MV-4-11 (cell line): Measurements from ENCODE around the gene PRDM10.

Experiments
- DNase-seq: peaks from one replicate; lab custom pipeline; 2025; lab: John Stamatoyannopoulos, UW

PRDM10 gene

DNA sequence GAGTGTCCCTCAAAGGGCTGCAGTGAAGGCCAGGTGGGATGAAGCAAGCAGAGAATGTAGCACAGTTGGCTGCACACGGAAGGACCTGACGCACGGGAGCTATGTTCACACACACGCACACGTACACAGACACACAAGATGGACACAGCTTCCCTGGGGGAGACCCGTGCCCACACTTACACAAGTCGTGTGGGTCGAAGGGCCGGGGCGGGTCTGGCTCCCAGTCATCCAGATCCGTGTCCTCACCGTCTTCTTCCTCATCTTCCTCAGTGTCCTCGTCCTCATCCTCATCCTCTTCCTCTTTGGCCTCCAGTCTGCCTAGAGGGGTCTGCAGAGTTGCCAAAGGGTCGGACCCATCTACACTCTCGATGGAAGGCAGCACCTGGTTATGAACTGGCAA, 55.7 kb downstream of the PRDM10 start:
- DNase-seq: no peak

DNA sequence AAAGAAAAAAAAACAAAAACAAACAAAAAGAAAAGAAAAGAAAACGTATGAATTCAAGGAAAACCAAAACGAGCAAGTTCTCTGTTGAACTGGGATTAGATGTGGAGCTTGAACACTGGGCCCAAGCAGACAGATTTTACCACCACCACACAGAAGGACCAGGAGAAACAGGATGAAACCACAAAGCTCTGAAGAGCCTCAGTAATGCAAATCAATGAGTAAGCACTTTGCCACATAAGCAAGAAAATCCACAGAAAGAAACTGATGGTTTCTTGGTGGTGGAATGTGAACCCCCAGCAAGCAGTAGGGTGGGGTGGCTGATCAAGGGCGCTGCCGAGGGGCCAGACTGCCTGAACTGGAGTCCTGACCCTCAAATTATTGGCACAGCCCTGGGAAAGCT, 56.4 kb downstream of the PRDM10 start:
- peak; percentile 43 for DNase-seq

- DNase-seq: no peak
Measured at GRCh38 chr11:129945373-129945772, 57.3 kb downstream of the PRDM10 start.

- DNase-seq: no peak
Measured at GRCh38 chr11:129944696-129945095, 57.9 kb downstream of the PRDM10 start.

DNA sequence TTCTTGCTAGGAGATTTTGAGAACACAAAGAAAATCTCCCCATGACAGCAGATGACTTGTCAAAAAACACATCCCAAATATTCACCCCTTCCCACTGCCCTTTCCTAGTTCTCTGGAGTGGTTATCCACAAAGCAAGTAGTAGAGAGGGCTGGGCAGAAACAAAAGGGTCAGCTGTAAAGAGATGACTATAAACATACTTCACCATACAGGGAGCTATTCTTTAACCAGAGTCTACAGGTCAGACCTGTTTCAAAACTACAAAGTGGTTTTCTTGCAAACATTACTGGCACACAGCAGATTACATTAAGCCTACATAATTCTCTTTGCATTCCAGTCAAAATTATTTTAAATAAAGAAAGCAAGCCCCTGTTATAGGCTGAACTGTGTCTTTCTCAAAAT, 59.6 kb downstream of the PRDM10 start:
- no peak for DNase-seq

DNA sequence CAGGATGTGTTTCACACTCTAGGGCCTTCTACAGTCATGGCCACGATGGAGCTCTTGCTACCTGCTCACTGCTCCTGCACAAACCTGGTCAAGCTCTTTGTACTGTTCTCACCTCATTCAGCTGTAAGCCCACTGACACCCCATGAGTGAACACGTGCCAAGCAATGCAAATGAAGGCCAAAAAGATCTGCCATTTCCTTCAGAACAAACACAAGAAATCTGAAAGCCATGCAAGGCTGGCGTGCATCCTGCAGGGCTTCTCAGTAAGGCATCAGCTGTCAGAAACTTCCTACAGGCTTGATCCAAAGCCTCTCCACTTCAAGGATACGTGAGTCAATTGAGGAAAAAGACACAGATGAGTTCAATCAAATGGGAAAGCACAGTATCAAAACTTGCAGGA, 63.1 kb downstream of the PRDM10 start:
- DNase-seq: no peak

DNA sequence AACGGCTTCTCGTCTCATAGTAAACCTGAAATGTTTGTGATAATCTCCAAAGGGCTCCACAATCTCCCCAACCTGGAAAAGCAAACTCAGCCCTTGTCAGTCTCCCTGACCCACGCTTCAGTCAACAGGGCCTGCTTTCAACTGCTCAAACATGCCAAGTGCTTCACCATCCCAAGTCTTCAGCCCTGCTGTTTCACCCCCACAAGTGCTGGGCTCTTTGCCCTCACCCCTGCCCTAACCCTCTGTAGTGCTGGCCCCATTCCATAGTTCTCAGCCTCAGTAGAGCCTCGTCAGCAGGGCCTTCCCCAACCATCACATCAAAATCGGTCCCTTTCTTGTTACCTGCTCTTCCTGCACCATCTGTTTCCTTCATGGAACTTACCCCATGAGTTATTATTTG, 63.9 kb downstream of the PRDM10 start:
- DNase-seq: no peak

DNA sequence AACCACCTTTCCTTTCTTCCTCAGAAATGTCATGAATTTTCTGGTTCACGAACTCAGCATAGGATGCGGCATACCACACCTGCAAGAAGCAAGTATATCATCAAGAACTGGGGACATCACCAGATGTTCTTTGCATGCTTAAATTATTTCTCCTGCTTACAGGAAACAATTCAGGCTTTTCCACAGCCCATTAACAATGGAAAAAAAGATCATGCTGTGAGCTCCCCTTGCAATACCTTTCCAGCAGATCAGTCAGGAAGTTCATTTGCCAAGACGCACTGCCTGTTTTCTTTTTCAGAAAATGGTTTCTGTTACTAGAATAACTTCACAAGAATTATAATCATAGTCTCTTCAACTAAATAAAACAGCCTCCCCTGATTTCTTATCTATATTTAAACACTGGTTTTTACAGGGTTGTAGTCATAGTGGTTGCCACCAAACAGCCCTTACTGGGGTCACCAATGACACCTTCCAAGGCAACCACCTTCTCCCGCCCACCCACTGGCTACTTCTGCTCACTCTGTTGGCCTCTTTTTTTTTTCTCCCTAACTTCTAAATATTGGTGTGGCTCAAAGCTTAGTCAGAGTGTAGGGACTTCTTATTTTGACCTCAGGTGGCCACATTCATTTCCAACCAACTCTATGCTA, 64.9 kb downstream of the PRDM10 start:
- no peak for DNase-seq

DNA sequence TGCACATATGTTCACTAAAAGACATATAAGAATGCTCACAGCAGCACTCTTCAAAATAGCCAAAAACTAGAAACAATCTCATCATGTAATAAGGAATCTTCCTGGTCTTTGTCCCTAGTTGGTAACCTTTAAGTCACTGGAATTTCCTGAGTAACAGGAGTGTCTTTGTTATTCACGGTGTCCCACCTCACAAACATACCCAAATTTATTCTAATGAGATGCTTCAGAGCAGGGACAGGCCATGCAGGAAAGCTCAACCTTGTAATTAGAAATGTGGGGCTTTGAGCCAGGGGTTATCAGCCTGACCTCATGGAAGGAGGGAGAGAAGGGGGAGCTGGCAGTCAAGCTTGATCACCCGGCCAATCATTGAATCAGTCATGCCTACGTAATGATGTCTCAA, 66.9 kb downstream of the PRDM10 start:
- no peak for DNase-seq

DNA sequence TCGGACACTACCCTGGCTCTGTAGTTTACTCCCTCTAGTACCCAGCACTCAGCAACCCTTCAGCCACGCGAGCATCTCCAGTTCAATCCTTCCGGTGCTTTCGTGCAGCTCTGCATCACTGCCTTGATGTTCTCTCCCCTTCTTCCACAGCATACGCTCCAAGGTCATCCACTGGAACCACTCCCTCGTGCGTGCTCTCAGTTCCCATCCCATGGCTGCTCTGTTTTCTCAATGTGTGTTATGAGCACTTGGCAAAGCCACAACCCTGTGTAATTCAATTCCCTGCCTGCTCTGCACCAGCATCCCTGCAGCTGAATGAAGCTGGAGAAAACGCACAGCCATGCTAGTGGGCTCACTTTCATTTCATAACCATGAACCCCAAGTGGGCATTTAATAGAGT, 68.7 kb downstream of the PRDM10 start:
- no peak for DNase-seq

- DNase-seq: no peak
Measured at GRCh38 chr11:129933262-129933661, 69.4 kb downstream of the PRDM10 start.

GRCh38 chr11:129932381-129933067, 70.1 kb downstream of the PRDM10 start:
- DNase-seq: no peak

DNA sequence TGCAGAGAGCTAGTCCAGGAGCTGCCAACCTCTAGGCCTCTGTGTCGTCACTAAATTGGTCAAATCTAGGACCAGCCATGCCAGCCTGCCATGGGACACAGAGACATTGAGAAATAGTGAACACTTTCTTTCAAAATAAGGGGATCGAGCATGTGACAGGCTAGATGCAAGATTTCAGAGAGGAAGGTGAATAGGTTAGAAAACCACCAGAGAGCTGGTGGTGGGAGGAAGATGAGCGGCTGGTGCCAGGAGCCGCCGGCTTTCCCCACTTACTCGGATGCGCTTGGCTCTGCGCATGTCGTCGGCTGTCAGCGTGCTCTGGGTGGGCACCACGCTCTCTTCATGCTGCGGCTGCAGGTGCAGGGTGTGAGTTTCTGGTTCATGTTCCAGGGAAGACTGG, 71.9 kb downstream of the PRDM10 start:
- DNase-seq: peak; percentile 39

GRCh38 chr11:129930296-129930695, 72.3 kb downstream of the PRDM10 start:
- no peak for DNase-seq

GRCh38 chr11:129929721-129930120, 72.9 kb downstream of the PRDM10 start:
- peak; percentile 23 for DNase-seq

GRCh38 chr11:129928923-129929692, 73.5 kb downstream of the PRDM10 start:
- DNase-seq: no peak

- no peak for DNase-seq
Measured at GRCh38 chr11:129922674-129923073, 80.0 kb downstream of the PRDM10 start.

- no peak for DNase-seq
Measured at GRCh38 chr11:129918361-129918760, 84.3 kb downstream of the PRDM10 start.

- DNase-seq: no peak
Measured at GRCh38 chr11:129917231-129917630, 85.4 kb downstream of the PRDM10 start.

DNA sequence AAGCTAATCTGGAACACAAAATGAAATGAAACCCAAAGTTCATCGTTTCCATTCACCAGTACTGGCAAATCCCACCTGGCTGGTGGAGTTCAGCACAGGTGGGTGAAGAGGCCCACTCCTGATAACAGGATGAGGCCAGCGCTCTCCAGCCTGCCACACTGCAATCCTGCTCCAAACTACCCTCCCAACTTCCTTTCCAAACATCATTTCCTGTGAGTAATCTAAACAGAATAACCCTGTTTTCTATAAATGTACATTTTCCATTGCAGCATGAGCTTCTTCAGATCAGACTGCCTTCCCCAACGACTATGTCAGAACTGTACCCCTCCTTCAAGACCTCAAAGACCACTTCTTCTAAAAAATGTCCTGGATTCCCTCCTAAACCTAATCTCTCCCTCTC, 91.3 kb downstream of the PRDM10 start:
- DNase-seq: no peak

DNA sequence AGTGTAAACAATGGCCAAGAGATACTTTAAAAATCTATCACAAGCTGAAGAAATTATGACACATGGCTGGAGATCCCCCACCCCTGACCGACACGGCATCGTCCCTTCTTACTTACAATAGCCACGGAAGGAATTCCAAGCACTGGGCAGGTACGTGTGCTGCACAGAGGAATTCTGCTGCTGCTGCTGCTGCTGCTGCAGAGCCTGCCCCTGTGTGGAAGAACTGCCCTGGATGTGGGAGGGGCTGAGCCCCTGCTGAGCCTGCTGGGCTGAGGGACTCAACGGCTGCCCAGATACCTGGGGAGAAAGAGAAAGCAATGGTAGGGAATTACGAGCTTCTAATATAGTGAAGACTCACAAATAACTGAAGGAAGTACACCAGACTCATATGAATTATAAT, 92.3 kb downstream of the PRDM10 start:
- no peak for DNase-seq

DNA sequence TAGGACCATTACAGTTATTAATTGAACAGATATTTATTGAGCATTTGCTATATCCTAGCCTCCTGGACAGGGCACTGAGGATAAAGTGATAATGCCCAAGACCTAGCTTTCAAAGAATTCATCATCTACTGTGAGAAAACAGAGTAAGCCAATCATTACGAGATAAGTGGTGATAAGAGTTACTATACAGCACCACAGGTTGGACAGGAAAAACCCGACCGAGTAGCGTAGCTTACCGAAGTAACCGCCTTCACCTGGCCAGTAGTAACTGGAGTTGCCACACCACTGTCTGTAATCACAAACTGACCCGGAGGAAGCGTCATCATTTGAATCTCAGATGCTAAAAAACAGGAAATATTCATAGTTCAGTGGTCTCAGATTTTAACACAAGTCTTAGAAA, 97.2 kb downstream of the PRDM10 start:
- DNase-seq: no peak

DNA sequence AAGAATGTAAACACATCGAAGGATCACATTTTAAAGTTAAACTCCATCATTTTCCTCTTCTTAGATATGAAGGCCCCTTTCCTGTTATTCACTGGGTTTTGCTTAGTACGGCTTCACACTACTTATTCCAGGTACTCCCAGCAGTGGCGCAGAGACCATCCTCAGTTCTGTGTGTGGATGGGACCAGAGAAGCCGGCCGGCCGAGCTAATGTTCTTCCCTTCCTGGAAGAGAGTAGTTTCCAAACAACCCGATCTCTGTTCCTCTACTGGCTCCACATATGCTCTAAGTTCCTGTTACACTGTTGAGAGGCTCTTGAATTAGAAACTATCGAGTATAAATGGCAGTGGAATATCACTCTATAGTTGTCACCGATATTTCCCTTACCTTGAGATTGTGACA, 106.6 kb downstream of the PRDM10 start:
- peak; percentile 38 for DNase-seq
